ENCODE measurements around the gene CNNM2.

CNNM2 gene

DNA sequence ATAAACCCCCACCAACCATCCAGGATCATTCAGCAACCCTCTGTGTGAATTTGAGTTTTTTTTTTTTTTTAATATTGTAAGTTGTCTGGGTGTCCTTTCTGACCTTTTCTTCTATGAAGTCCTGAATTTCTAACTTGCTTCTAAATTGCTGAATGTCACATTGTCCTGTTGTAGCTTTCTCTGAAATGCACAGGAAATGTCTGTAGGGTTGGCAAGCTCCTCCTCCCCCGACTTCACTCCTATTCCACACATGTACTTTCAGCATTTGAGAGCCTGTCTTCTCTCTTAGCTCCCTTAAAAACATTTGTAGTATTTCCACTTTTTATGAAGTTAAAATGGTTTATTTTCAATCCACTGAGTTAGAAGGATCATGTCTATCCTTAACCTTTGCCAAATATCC is 3.3 kb upstream of the CNNM2 start:
- DNase-seq (ENCODE audit: extremely low read depth, low read depth): no peak
- TF ChIP-seq, protein P1, sequence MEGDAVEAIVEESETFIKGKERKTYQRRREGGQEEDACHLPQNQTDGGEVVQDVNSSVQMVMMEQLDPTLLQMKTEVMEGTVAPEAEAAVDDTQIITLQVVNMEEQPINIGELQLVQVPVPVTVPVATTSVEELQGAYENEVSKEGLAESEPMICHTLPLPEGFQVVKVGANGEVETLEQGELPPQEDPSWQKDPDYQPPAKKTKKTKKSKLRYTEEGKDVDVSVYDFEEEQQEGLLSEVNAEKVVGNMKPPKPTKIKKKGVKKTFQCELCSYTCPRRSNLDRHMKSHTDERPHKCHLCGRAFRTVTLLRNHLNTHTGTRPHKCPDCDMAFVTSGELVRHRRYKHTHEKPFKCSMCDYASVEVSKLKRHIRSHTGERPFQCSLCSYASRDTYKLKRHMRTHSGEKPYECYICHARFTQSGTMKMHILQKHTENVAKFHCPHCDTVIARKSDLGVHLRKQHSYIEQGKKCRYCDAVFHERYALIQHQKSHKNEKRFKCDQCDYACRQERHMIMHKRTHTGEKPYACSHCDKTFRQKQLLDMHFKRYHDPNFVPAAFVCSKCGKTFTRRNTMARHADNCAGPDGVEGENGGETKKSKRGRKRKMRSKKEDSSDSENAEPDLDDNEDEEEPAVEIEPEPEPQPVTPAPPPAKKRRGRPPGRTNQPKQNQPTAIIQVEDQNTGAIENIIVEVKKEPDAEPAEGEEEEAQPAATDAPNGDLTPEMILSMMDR (IDR thresholded peaks at IDR 0.05; ENCODE audit: low read depth, low read length, missing control alignments): no peak
- H3K4me3 ChIP-seq (replicated peaks; ENCODE audit: low read depth, low read length): no peak overlapping the region

DNA sequence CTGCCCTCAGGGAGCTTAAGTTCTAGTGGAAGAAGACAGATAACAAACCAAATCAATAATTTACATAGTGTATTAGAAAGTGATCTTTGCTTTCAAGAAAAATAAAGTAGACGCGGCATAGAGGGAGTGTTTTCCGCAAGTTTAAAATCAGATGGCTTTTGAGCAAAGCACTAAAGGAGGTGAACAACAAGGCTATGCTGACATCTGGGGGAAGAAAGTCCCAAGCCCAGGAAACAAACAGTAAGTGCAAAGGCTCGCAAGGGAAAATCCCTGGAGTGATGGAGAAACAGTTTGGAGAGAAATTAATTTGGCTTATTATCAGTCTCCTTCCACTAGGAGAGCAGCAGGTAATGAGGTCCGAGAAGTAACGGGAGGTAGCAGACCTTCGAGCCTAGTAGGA is 1.9 kb upstream of the CNNM2 start:
- H3K4me3 ChIP-seq (replicated peaks; ENCODE audit: low read depth, low read length): no peak overlapping the region
- no peak for DNase-seq (ENCODE audit: extremely low read depth, low read depth)
- TF ChIP-seq, protein P1 (IDR thresholded peaks at IDR 0.05; ENCODE audit: low read depth, low read length, missing control alignments): no peak

DNA sequence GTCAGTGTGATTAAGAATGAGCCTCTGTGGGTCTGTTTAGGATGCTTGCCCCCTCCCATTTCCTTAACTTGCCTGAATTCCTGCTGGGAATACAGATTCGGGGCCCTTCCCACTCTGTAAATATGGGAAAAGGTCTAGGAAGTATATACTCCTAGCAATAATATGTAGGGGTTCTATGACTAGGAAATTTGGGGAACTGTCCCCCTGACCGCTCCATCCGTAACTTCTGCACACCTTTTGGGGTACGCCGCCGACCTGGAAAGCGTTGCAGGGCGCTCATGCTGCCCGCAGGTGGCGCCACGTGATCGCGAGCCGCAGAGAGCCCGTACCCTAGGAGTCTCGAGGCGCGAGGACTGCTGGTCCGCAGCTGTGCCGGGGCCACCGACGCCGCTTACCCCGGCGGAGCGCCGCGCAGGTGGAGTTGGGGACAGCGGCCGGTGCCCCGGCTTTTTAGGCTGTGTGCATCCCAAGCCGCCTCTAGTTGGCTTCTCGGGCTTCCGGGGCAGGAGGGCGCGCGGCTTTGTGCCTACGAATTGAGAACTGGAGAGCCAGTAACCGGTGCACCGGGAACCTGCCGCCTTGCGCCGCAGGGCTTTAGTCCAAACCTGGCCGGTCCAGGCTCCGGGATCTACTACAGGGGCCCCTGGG is 656 bp upstream of the CNNM2 start:
- peak overlapping the region; percentile 73 for H3K4me3 ChIP-seq (replicated peaks; ENCODE audit: low read depth, low read length)
- TF ChIP-seq, protein P1 (IDR thresholded peaks at IDR 0.05; ENCODE audit: low read depth, low read length, missing control alignments): peak; percentile 95
- no peak for DNase-seq (ENCODE audit: extremely low read depth, low read depth)

DNA sequence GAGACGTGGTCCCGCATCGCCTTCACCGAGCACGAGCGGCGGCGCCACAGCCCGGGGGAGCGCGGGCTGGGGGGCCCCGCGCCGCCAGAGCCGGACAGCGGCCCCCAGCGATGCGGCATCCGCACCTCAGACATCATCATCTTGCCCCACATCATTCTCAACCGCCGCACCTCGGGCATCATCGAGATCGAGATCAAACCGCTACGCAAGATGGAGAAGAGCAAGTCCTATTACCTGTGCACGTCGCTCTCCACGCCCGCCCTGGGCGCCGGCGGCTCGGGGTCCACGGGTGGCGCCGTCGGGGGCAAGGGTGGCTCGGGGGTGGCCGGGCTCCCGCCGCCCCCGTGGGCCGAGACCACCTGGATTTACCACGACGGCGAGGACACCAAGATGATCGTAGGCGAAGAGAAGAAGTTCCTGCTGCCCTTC is 737 bp downstream of the CNNM2 start:
- TF ChIP-seq, protein P1 (IDR thresholded peaks at IDR 0.05; ENCODE audit: low read depth, low read length, missing control alignments): no peak
- no peak for DNase-seq (ENCODE audit: extremely low read depth, low read depth)
- peak overlapping the region; percentile 73 for H3K4me3 ChIP-seq (replicated peaks; ENCODE audit: low read depth, low read length)

DNA sequence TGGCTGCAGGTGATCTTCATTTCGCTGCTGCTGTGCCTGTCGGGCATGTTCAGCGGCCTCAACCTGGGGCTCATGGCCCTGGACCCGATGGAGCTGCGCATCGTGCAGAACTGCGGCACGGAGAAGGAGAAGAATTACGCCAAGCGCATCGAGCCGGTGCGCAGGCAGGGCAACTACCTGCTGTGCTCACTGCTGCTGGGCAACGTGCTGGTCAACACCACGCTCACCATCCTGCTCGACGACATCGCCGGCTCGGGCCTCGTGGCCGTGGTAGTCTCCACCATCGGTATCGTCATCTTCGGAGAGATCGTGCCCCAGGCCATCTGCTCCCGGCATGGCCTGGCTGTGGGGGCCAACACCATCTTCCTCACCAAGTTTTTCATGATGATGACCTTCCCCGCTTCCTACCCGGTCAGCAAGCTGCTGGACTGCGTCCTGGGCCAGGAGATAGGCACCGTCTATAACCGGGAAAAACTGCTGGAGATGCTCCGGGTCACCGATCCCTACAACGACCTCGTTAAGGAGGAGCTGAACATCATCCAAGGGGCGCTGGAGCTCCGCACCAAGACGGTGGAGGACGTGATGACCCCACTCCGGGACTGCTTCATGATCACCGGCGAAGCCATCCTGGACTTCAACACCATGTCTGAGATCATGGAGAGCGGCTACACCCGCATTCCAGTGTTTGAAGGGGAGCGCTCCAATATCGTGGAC is 1.3 kb downstream of the CNNM2 start:
- H3K4me3 ChIP-seq (replicated peaks; ENCODE audit: low read depth, low read length): peak overlapping the region; percentile 73
- TF ChIP-seq, protein P1 (IDR thresholded peaks at IDR 0.05; ENCODE audit: low read depth, low read length, missing control alignments): no peak
- DNase-seq (ENCODE audit: extremely low read depth, low read depth): no peak

DNA sequence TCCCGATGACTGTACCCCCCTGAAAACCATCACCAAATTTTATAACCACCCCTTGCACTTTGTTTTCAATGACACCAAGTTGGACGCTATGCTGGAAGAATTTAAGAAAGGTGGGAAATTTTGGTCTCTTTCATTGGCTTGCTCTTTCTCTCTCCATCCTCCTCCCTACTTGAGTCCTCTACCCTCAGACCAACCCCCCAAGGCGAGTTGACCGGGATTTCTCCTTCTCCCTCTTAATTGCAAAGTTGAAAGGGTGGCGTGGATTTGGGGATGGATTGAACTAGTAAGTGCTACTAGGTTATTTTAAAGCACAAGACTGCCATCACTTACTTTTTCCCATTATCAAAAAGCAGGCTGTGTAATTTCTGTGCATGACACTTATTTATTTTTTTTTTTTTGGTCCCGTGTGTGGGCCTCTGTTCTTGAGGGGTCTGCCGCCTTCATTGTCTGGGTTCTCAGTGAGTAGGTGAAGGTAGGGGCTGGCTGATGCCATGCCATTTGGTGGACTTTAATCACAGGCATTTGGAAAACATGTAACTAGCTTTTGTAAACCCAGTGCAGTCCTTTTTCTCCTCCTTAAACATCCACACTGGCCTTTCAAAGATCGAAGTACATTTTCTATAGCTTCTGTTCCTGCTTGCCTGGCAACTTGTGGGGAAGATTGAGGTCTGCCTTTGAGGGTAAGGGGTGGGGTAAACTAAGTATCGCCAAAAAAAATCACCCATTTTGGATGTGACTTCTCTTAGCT is 2.1 kb downstream of the CNNM2 start:
- TF ChIP-seq, protein P1 (IDR thresholded peaks at IDR 0.05; ENCODE audit: low read depth, low read length, missing control alignments): no peak
- no peak for DNase-seq (ENCODE audit: extremely low read depth, low read depth)
- peak overlapping the region; percentile 73 for H3K4me3 ChIP-seq (replicated peaks; ENCODE audit: low read depth, low read length)

Data from HFF-Myc (cell line).